IMR-90 (cell line): ENCODE measurements around the gene GRAMD1A. TPM values are rescaled to one million over a fixed set of nuclear protein-coding genes. Genes with fewer than 3 reads are reported as not detected.

Source experiments
- ATAC-seq: fragments of 200-7000 bp; cut with Tn5 transposase; 2 replicates; pipeline ENCODE4 v1.9.1; 2020; ENCODE audit warnings: low read depth, mild to moderate bottlenecking, moderate library complexity
- BruUV-seq: library from RNA; stranded (reverse); fragments of 400-500 nt; replicated peaks from 2 replicates; lab custom pipeline; 2021; lab: Mats Ljungman, UMichigan
- CTCF ChIA-PET: fragments of 300-600 bp; formaldehyde crosslinking; extraction: SDS; loops from one replicate; lab custom pipeline; 2021; ENCODE audit warnings: antibody characterized with exemption; lab: Yijun Ruan, JAX
- POLR2A ChIA-PET: fragments of 300-600 bp; sonication (Branson Sonifier 250); formaldehyde crosslinking; loops from one replicate; lab custom pipeline; 2022; ENCODE audit warnings: antibody characterized with exemption; ENCODE audit not compliant: unreplicated experiment; lab: Charles Lee
- DNase-seq: peaks from one replicate; pipeline ENCODE4 v3.0.0; 2013
- H2AFZ ChIP-seq: replicated peaks from 2 replicates; pipeline ENCODE3; 2013; ENCODE audit warnings: low read length, mild to moderate bottlenecking; ENCODE audit not compliant: poor library complexity
- H2AK5ac ChIP-seq: 2 replicates; pipeline ENCODE4 v1.6.1; 2013; ENCODE audit warnings: low read depth, low read length, inconsistent platforms
- H2AK9ac ChIP-seq: replicated peaks from 2 replicates; pipeline ENCODE3; 2013; ENCODE audit warnings: mild to moderate bottlenecking, low read depth, low read length, moderate library complexity; ENCODE audit not compliant: poor library complexity
- H2BK120ac ChIP-seq: 2 replicates; pipeline ENCODE4 v1.6.1; 2013; ENCODE audit warnings: low read depth, low read length, inconsistent platforms
- H2BK15ac ChIP-seq: 3 replicates; pipeline ENCODE4 v1.6.1; 2013; ENCODE audit warnings: low read depth, low read length, inconsistent platforms
- H2BK20ac ChIP-seq: 2 replicates; pipeline ENCODE4 v1.6.1; 2013; ENCODE audit warnings: low read depth, mild to moderate bottlenecking, inconsistent platforms, low read length, moderate library complexity
- H2BK5ac ChIP-seq: 2 replicates; pipeline ENCODE4 v1.6.1; 2013; ENCODE audit warnings: mild to moderate bottlenecking, low read depth, low read length, inconsistent platforms; ENCODE audit not compliant: poor library complexity, severe bottlenecking
- H3K14ac ChIP-seq: replicated peaks from 2 replicates; pipeline ENCODE4 v1.6.1; 2013; ENCODE audit warnings: low read depth, low read length, inconsistent platforms
- H3K18ac ChIP-seq: 2 replicates; pipeline ENCODE4 v1.6.1; 2013; ENCODE audit warnings: low read depth, low read length, control low read depth
- H3K23ac ChIP-seq: 2 replicates; pipeline ENCODE4 v1.6.1; 2013; ENCODE audit warnings: low read depth, low read length, inconsistent platforms
- H3K27ac ChIP-seq: 2 replicates; pipeline ENCODE4 v1.5.1; 2013; ENCODE audit warnings: mild to moderate bottlenecking, control low read depth, low read length; ENCODE audit not compliant: insufficient read depth
- H3K27me3 ChIP-seq: 2 replicates; pipeline ENCODE4 v1.6.1; 2013; ENCODE audit warnings: low read length; ENCODE audit not compliant: control insufficient read depth, insufficient read depth
- H3K36me3 ChIP-seq: 2 replicates; pipeline ENCODE4 v1.6.1; 2013; ENCODE audit warnings: low read length, mixed read lengths; ENCODE audit not compliant: control insufficient read depth, insufficient read depth
- H3K4ac ChIP-seq: 2 replicates; pipeline ENCODE4 v1.6.1; 2013; ENCODE audit warnings: low read depth, low read length, inconsistent platforms
- H3K4me1 ChIP-seq: 2 replicates; pipeline ENCODE4 v1.6.1; 2013; ENCODE audit warnings: low read length, mixed read lengths; ENCODE audit not compliant: control insufficient read depth, insufficient read depth
- H3K4me2 ChIP-seq: 2 replicates; pipeline ENCODE4 v1.6.1; 2013; ENCODE audit warnings: low read depth, mild to moderate bottlenecking, control low read depth, low read length, moderate library complexity
- H3K4me3 ChIP-seq: 2 replicates; pipeline ENCODE4 v1.5.1; 2013; ENCODE audit warnings: low read depth, mild to moderate bottlenecking, control low read depth, low read length, moderate library complexity; ENCODE audit not compliant: insufficient read depth
- H3K56ac ChIP-seq: 2 replicates; pipeline ENCODE4 v1.6.1; 2013; ENCODE audit warnings: low read length, inconsistent platforms; ENCODE audit not compliant: insufficient read depth; ENCODE audit errors: extremely low read depth
- H3K79me1 ChIP-seq, 2 experiments: 2 replicates each; pipeline ENCODE4 v1.6.1; 2013; ENCODE audit warnings: low read length in 2 of 2, inconsistent platforms in 1 of 2, low read depth in 1 of 2
- H3K9ac ChIP-seq: 2 replicates; pipeline ENCODE4 v1.6.1; 2013; ENCODE audit warnings: low read depth, low read length, control low read depth
- H3K9me1 ChIP-seq: 2 replicates; pipeline ENCODE4 v1.6.1; 2013; ENCODE audit warnings: low read length, inconsistent platforms; ENCODE audit not compliant: insufficient read depth
- H3K9me3 ChIP-seq: 2 replicates; pipeline ENCODE4 v1.6.1; 2013; ENCODE audit warnings: low read length; ENCODE audit not compliant: control insufficient read depth, insufficient read depth
- H4K20me1 ChIP-seq: 2 replicates; pipeline ENCODE4 v1.6.1; 2013; ENCODE audit warnings: low read length, inconsistent platforms; ENCODE audit not compliant: insufficient read depth
- H4K5ac ChIP-seq: 2 replicates; pipeline ENCODE4 v1.6.1; 2013; ENCODE audit warnings: mild to moderate bottlenecking, low read depth, low read length, control low read depth
- H4K8ac ChIP-seq, 2 experiments: 2 replicates each; pipeline ENCODE4 v1.6.1; 2013; ENCODE audit warnings: low read depth in 2 of 2, low read length in 2 of 2, control low read depth in 1 of 2, inconsistent platforms in 1 of 2
- H4K91ac ChIP-seq: 2 replicates; pipeline ENCODE4 v1.6.1; 2013; ENCODE audit warnings: low read depth, low read length, inconsistent platforms; ENCODE audit not compliant: insufficient read depth
- CHD1 ChIP-seq: IDR thresholded peaks from 2 replicates; pipeline ENCODE4 v1.6.1; 2012; ENCODE audit warnings: low read depth, low read length, improper control_type of control experiment
- CTCF ChIP-seq: conservative IDR thresholded peaks from 2 replicates; pipeline ENCODE4 v1.5.1; 2012; ENCODE audit warnings: mild to moderate bottlenecking, low read depth, low read length, improper control_type of control experiment
- FOS ChIP-seq: fragments of 150-350 bp; IDR thresholded peaks from 2 replicates; pipeline ENCODE4 v1.6.1; 2016; ENCODE audit warnings: low read depth, low read length
- MAFK ChIP-seq: IDR thresholded peaks from 2 replicates; pipeline ENCODE4 v1.6.1; 2012; ENCODE audit warnings: low read depth, low read length, improper control_type of control experiment
- MAZ ChIP-seq: IDR thresholded peaks from 2 replicates; pipeline ENCODE4 v1.6.1; 2012; ENCODE audit warnings: low read depth, mild to moderate bottlenecking, low read length, improper control_type of control experiment, moderate library complexity, borderline replicate concordance
- MXI1 ChIP-seq: IDR thresholded peaks from 2 replicates; pipeline ENCODE4 v1.6.1; 2012; ENCODE audit warnings: low read depth, mild to moderate bottlenecking, low read length, moderate library complexity, borderline replicate concordance
- RAD21 ChIP-seq: IDR thresholded peaks from 2 replicates; pipeline ENCODE4 v1.6.1; 2012; ENCODE audit warnings: low read length, improper control_type of control experiment
- RCOR1 ChIP-seq: IDR thresholded peaks from 2 replicates; pipeline ENCODE4 v1.6.1; 2012; ENCODE audit warnings: mild to moderate bottlenecking, low read length, improper control_type of control experiment; ENCODE audit not compliant: insufficient replicate concordance
- RFX5 ChIP-seq: IDR thresholded peaks from 2 replicates; pipeline ENCODE4 v1.8.0; 2012; ENCODE audit warnings: low read depth, mild to moderate bottlenecking, low read length, moderate library complexity
- USF2 ChIP-seq: fragments of 150-350 bp; IDR thresholded peaks from 2 replicates; pipeline ENCODE4 v1.6.1; 2017; ENCODE audit warnings: mild to moderate bottlenecking, antibody characterized with exemption, low read length, low read depth
- WGBS, 2 experiments: methylation state at CpG; one replicate each; pipeline versions ENCODE4 v1.1.5 to v1.1.7; 2013; ENCODE audit warnings: missing lambda C conversion rate in 2 of 2; ENCODE audit not compliant: insufficient read length in 1 of 2; ENCODE audit errors: extremely low coverage in 2 of 2; 5-methylcytosine and 5-hydroxymethylcytosine counted together
- dilution Hi-C: fragments of 300-500 bp; cut with HindIII; formaldehyde crosslinking; loops from one replicate; pipeline ENCODE4 v1.14.3; 2018; ENCODE audit warnings: low sequenced_read_pairs; ENCODE audit not compliant: unreplicated experiment
- in situ Hi-C: fragments of 300-500 bp; cut with MboI; formaldehyde crosslinking; loops from 3 replicates; pipeline ENCODE4 v1.14.3; 2019; ENCODE audit warnings: low sequenced_read_pairs, inconsistent platforms, mixed read lengths
- intact Hi-C: fragments of 100-400 bp; cut with micrococcal nuclease; formaldehyde crosslinking; loops from 2 replicates; pipeline ENCODE4 v1.10.0; 2022
- polyA plus RNA-seq, 3 experiments: library from polyadenylated mRNA; depleted of rRNA; stranded (reverse); fragments of >200 nt; gene quantifications; 2 replicates each; pipeline ENCODE4 v1.2.3, GENCODE V29; 2012; ENCODE audit warnings: low replicate concordance in 1 of 3
- total RNA-seq: library from RNA; depleted of rRNA; stranded (reverse); fragments of >200 nt; gene quantifications from 2 replicates; pipeline ENCODE4 v1.2.3, GENCODE V29; 2012

The GRAMD1A gene
- total and polyA plus RNA-seq, 2 of the 4 experiments (the other 2 are of a cell fraction), result 11.1 to 63.0 TPM

GRCh38 chr19:35009424-35010415 lies 9.6 kb downstream of the GRAMD1A start (continued):
- TF ChIP-seq USF2, result no peak
- no peak for TF ChIP-seq RAD21

GRCh38 chr19:35011091-35011689 lies 11.1 kb downstream of the GRAMD1A start:
- no peak overlapping the region for H2BK120ac ChIP-seq
- intact Hi-C loops, result no loop called here
- no peak overlapping the region for H2AFZ ChIP-seq
- no peak overlapping the region for H4K91ac ChIP-seq
- DNase-seq (no peak), ATAC-seq (no peak)
- H3K14ac ChIP-seq, result no peak overlapping the region
- no peak overlapping the region for H2BK20ac ChIP-seq
- H3K4me1 ChIP-seq, result peaks cover 7% of the 10 kb centered on the region
- H3K9me1 ChIP-seq, result peaks cover 8% of the 10 kb centered on the region
- H3K27ac ChIP-seq, result no peak overlapping the region
- H2AK9ac ChIP-seq, result no peak overlapping the region
- no peak overlapping the region for H3K23ac ChIP-seq
- H3K9me3 ChIP-seq, result no peaks in the 10 kb centered on the region
- no TSS peak for BruUV-seq
- H3K4ac ChIP-seq, result no peak overlapping the region
- no peak overlapping the region for H4K5ac ChIP-seq
- no peak overlapping the region for H4K8ac ChIP-seq
- CTCF ChIA-PET, result interaction anchor here (0.7 kb wide), 1 partner anchor 20 kb away, joined by 6 read pairs; no protein-coding TSS in a partner anchor
- H2BK15ac ChIP-seq, result no peak overlapping the region
- no peak overlapping the region for H3K18ac ChIP-seq
- no peak overlapping the region for H2AK5ac ChIP-seq
- H3K4me2 ChIP-seq, result no peak overlapping the region
- dilution Hi-C loops, result no loop called here
- no peak overlapping the region for H3K56ac ChIP-seq
- no peak overlapping the region for H3K4me3 ChIP-seq
- no peak overlapping the region for H2BK5ac ChIP-seq
- WGBS, 2 experiments, result 100% methylated on average over 7 of the region's 13 CpGs; no CpG with 5 or more reads in 1 of the 2 experiments
- no peak overlapping the region for H3K9ac ChIP-seq
- H3K79me1 ChIP-seq, result peaks cover 2 to 52% of the 10 kb centered on the region in 2 experiments; a peak in 3 of 4 replicates
- POLR2A ChIA-PET, result no interaction called here
- no peaks in the 10 kb centered on the region for H3K27me3 ChIP-seq
- in situ Hi-C loops, result no loop called here
- H3K36me3 ChIP-seq, result peaks cover 60% of the 10 kb centered on the region
- peaks cover 22% of the 10 kb centered on the region for H4K20me1 ChIP-seq
- no peak for TF ChIP-seq RFX5
- TF ChIP-seq USF2, result no peak
- TF ChIP-seq MAZ, result no peak
- no peak for TF ChIP-seq MAFK
- no peak for TF ChIP-seq CHD1
- TF ChIP-seq MXI1, result no peak
- no peak for TF ChIP-seq FOS
- no peak for TF ChIP-seq CTCF
- no peak for TF ChIP-seq RCOR1
